HL-60 (cell line): ENCODE measurements around the gene C10orf143.

Experiments used
- CTCF ChIP-seq: IDR thresholded peaks from one replicate; pipeline ENCODE4 v1.5.1; 2011; ENCODE audit warnings: low read length, control low read depth, inconsistent platforms; ENCODE audit not compliant: insufficient read depth
- GABPA ChIP-seq: IDR thresholded peaks from 2 replicates; pipeline ENCODE4 v1.6.1; 2012; ENCODE audit warnings: low read depth
- POLR2AphosphoS5 ChIP-seq: IDR thresholded peaks from 2 replicates; pipeline ENCODE4 v1.6.1; 2012; ENCODE audit warnings: low read depth
- SPI1 ChIP-seq: IDR thresholded peaks from 2 replicates; pipeline ENCODE4 v1.6.1; 2012; ENCODE audit warnings: low read depth, mild to moderate bottlenecking, borderline replicate concordance
- TF ChIP-seq, protein P1 (sequence below): IDR thresholded peaks from 2 replicates; pipeline ENCODE4 v1.6.1; 2012; ENCODE audit warnings: low read depth; ENCODE audit not compliant: insufficient replicate concordance

- TF ChIP-seq CTCF (no peak), POLR2AphosphoS5 (no peak), GABPA (no peak), SPI1 (no peak)
- TF ChIP-seq, protein P1, sequence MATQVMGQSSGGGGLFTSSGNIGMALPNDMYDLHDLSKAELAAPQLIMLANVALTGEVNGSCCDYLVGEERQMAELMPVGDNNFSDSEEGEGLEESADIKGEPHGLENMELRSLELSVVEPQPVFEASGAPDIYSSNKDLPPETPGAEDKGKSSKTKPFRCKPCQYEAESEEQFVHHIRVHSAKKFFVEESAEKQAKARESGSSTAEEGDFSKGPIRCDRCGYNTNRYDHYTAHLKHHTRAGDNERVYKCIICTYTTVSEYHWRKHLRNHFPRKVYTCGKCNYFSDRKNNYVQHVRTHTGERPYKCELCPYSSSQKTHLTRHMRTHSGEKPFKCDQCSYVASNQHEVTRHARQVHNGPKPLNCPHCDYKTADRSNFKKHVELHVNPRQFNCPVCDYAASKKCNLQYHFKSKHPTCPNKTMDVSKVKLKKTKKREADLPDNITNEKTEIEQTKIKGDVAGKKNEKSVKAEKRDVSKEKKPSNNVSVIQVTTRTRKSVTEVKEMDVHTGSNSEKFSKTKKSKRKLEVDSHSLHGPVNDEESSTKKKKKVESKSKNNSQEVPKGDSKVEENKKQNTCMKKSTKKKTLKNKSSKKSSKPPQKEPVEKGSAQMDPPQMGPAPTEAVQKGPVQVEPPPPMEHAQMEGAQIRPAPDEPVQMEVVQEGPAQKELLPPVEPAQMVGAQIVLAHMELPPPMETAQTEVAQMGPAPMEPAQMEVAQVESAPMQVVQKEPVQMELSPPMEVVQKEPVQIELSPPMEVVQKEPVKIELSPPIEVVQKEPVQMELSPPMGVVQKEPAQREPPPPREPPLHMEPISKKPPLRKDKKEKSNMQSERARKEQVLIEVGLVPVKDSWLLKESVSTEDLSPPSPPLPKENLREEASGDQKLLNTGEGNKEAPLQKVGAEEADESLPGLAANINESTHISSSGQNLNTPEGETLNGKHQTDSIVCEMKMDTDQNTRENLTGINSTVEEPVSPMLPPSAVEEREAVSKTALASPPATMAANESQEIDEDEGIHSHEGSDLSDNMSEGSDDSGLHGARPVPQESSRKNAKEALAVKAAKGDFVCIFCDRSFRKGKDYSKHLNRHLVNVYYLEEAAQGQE = no peak
These were observed 73.4 kb downstream of the C10orf143 start for GRCh38 chr10:130037169-130037661.
